H1 (cell line): ENCODE results near the gene CBLB. TPM values are rescaled to one million over a fixed set of nuclear protein-coding genes. Genes with fewer than 3 reads are reported as not detected.

Source experiments
- KDM5A ChIP-seq: fragments of 200-600 bp; IDR thresholded peaks from 2 replicates; pipeline ENCODE4 v1.7.1; 2012; ENCODE audit warnings: mild to moderate bottlenecking, low read length, inconsistent platforms, mixed read lengths
- POU5F1 ChIP-seq: IDR thresholded peaks from 2 replicates; pipeline ENCODE4 v1.6.1; 2011; ENCODE audit warnings: low read depth, mild to moderate bottlenecking, low read length, moderate library complexity
- RBBP5 ChIP-seq: IDR thresholded peaks from 2 replicates; pipeline ENCODE4 v1.7.1; 2012; ENCODE audit warnings: low read depth, mild to moderate bottlenecking, inconsistent platforms, low read length, moderate library complexity, borderline replicate concordance
- SP1 ChIP-seq: IDR thresholded peaks from 2 replicates; pipeline ENCODE4 v1.6.1; 2011; ENCODE audit warnings: low read depth, low read length
- polyA plus RNA-seq, 7 experiments: library from polyadenylated mRNA; depleted of rRNA in 3 of 7; stranded (reverse) in 5 of 7; unstranded in 2 of 7; fragments of >200 nt in 5 of 7; fragments of 200-250 nt in 2 of 7; gene quantifications; 1 replicate in 5 of 7; 2 replicates in 1 of 7; 4 replicates in 1 of 7; pipeline versions ENCODE4 v1.2.1 to v1.2.3, GENCODE V29; 2011 to 2013; ENCODE audit warnings: missing spikeins in 2 of 7, mixed read lengths in 2 of 7
- total RNA-seq: library from RNA; stranded (reverse); fragmentation: NEBNext Ultra II Directional; extraction: Animal tissue kit (Norgen Biotek cat#: 25700); gene quantifications from 2 replicates; pipeline ENCODE4 v1.2.1, GENCODE V29; 2021

The CBLB gene
- total and polyA plus RNA-seq, 2 of the 8 experiments (the other 6 are each of a cell fraction or from before 2014, with no cell fraction given) = 14.5 to 26.0 TPM

- no peak for TF ChIP-seq RBBP5
- TF ChIP-seq SP1 = no peak
- TF ChIP-seq KDM5A = no peak
- TF ChIP-seq POU5F1 = no peak
- TF ChIP-seq, all 59 proteins: peak for 0
Observed at GRCh38 chr3:105610473-105610872, 258.3 kb downstream of the CBLB start (continued).
